ENCODE results near the gene SLC41A3.

GRCh38 chr3:126019683-126020082, 64.2 kb downstream of the SLC41A3 start:
- TF ChIP-seq CTCF (conservative IDR thresholded peaks at IDR 0.05 in 1 of 2, IDR thresholded peaks at IDR 0.05 in 1 of 2; ENCODE audit: extremely low read depth in 1 of 2, insufficient read depth in 1 of 2, low read depth in 1 of 2, low read length in 2 of 2) = no peak
- TF ChIP-seq EZH2 (IDR thresholded peaks at IDR 0.05; ENCODE audit: borderline replicate concordance, low read length) = no peak

Measured in mammary epithelial cell (primary cell).